HG03103 (cell line): Measurements from ENCODE around the gene SRSF10.

ENCODE experiments used
- ATAC-seq: cut with Tn5 transposase; IDR thresholded peaks from one replicate; pipeline ENCODE4 v1.9.1; 2021; ENCODE audit warnings: low read depth; ENCODE audit not compliant: unreplicated experiment

The SRSF10 gene

GRCh38 chr1:23914921-23915320 is 65.2 kb downstream of the SRSF10 start:
- no peak for ATAC-seq
